PC-3 (cell line): ENCODE measurements around the gene FICD. TPM values are rescaled to one million over a fixed set of nuclear protein-coding genes. Genes with fewer than 3 reads are reported as not detected.

Experiments
- ATAC-seq: fragments of 200-7000 bp; cut with Tn5 transposase; 2 replicates; pipeline ENCODE4 v1.9.1; 2020; ENCODE audit warnings: mild to moderate bottlenecking, moderate library complexity
- BruUV-seq: library from RNA; stranded (reverse); fragments of 400-500 nt; replicated peaks from 2 replicates; lab custom pipeline; 2021; lab: Mats Ljungman, UMichigan
- CTCF ChIA-PET: fragments of 300-600 bp; sonication (Branson Sonifier 250); formaldehyde crosslinking; loops from one replicate; lab custom pipeline; 2022; ENCODE audit warnings: antibody characterized with exemption; lab: Charles Lee
- POLR2A ChIA-PET: fragments of 300-600 bp; sonication (Branson Sonifier 250); formaldehyde crosslinking; loops from one replicate; lab custom pipeline; 2022; ENCODE audit warnings: antibody characterized with exemption; ENCODE audit not compliant: unreplicated experiment; lab: Charles Lee
- DNase-seq: peaks from one replicate; pipeline ENCODE4 v3.0.0-alpha.2; 2015
- H2AFZ ChIP-seq: fragments of 300-600 bp; sonication (generic); 2 replicates; pipeline ENCODE4 v1.6.0; 2016; ENCODE audit warnings: antibody characterized with exemption, low read length
- H3F3A ChIP-seq: fragments of 300-600 bp; sonication (generic); one replicate; pipeline ENCODE4 v1.6.0; 2017; ENCODE audit warnings: antibody characterized with exemption, low read length, control low read depth, mild to moderate bottlenecking; ENCODE audit not compliant: unreplicated experiment
- H3K27ac ChIP-seq: fragments of 300-600 bp; sonication (generic); 2 replicates; pipeline ENCODE4 v1.5.1; 2016; ENCODE audit warnings: mild to moderate bottlenecking, low read length
- H3K27me3 ChIP-seq: fragments of 300-600 bp; sonication (generic); 2 replicates; pipeline ENCODE4 v1.6.1; 2016; ENCODE audit warnings: low read length, mixed read lengths
- H3K36me3 ChIP-seq: fragments of 300-600 bp; sonication (generic); 2 replicates; pipeline ENCODE4 v1.6.1; 2016; ENCODE audit warnings: low read depth, mixed run types, low read length, mixed read lengths
- H3K4me1 ChIP-seq: fragments of 300-600 bp; sonication (generic); 2 replicates; pipeline ENCODE4 v1.5.1; 2016; ENCODE audit warnings: low read length; ENCODE audit not compliant: insufficient read depth
- H3K4me2 ChIP-seq: fragments of 300-600 bp; sonication (generic); 2 replicates; pipeline ENCODE4 v1.6.0; 2016; ENCODE audit warnings: low read length
- H3K4me3 ChIP-seq: fragments of 300-600 bp; sonication (generic); 2 replicates; pipeline ENCODE4 v1.5.1; 2016; ENCODE audit warnings: mild to moderate bottlenecking, low read length, mixed read lengths
- H3K79me2 ChIP-seq: fragments of 300-600 bp; sonication (generic); 2 replicates; pipeline ENCODE4 v1.6.1; 2017; ENCODE audit warnings: low read length, mixed read lengths
- H3K9ac ChIP-seq: fragments of 300-600 bp; sonication (generic); 2 replicates; pipeline ENCODE4 v1.6.0; 2016; ENCODE audit warnings: mild to moderate bottlenecking, low read length
- H3K9me2 ChIP-seq: fragments of 300-600 bp; sonication (generic); replicated peaks from 2 replicates; pipeline ENCODE4 v1.6.1; 2016; ENCODE audit warnings: mixed run types, low read length, mixed read lengths
- H3K9me3 ChIP-seq: fragments of 300-600 bp; sonication (generic); 2 replicates; pipeline ENCODE4 v1.6.1; 2016; ENCODE audit warnings: low read length, mixed read lengths
- H4K20me1 ChIP-seq: fragments of 300-600 bp; sonication (generic); 2 replicates; pipeline ENCODE4 v1.6.1; 2016; ENCODE audit warnings: low read length, mixed read lengths
- EZH2 ChIP-seq: fragments of 300-600 bp; sonication (generic); IDR thresholded peaks from one replicate; pipeline ENCODE4 v1.6.1; 2017; ENCODE audit warnings: antibody characterized with exemption, mild to moderate bottlenecking, low read length; ENCODE audit not compliant: unreplicated experiment
- EZH2phosphoT487 ChIP-seq: fragments of 300-600 bp; sonication (generic); IDR thresholded peaks from 2 replicates; pipeline ENCODE4 v1.6.1; 2018; ENCODE audit warnings: mild to moderate bottlenecking, antibody characterized with exemption, low read length, borderline replicate concordance
- intact Hi-C: fragments of 100-400 bp; cut with micrococcal nuclease; formaldehyde crosslinking; loops from 2 replicates; pipeline ENCODE4 v1.9.0; 2023
- total RNA-seq: library from RNA; depleted of rRNA; stranded (reverse); fragments of >200 nt; gene quantifications from 2 replicates; pipeline ENCODE4 v1.2.3, GENCODE V29; 2014
- TF ChIP-seq, protein P1 (sequence below): fragments of 300-600 bp; sonication (generic); conservative IDR thresholded peaks from 2 replicates; pipeline ENCODE4 v1.5.1; 2017; ENCODE audit warnings: antibody characterized with exemption, low read depth, mild to moderate bottlenecking, low read length

FICD gene
- total RNA-seq, 1 experiment from 2014 or later, result 6.4 TPM

DNA sequence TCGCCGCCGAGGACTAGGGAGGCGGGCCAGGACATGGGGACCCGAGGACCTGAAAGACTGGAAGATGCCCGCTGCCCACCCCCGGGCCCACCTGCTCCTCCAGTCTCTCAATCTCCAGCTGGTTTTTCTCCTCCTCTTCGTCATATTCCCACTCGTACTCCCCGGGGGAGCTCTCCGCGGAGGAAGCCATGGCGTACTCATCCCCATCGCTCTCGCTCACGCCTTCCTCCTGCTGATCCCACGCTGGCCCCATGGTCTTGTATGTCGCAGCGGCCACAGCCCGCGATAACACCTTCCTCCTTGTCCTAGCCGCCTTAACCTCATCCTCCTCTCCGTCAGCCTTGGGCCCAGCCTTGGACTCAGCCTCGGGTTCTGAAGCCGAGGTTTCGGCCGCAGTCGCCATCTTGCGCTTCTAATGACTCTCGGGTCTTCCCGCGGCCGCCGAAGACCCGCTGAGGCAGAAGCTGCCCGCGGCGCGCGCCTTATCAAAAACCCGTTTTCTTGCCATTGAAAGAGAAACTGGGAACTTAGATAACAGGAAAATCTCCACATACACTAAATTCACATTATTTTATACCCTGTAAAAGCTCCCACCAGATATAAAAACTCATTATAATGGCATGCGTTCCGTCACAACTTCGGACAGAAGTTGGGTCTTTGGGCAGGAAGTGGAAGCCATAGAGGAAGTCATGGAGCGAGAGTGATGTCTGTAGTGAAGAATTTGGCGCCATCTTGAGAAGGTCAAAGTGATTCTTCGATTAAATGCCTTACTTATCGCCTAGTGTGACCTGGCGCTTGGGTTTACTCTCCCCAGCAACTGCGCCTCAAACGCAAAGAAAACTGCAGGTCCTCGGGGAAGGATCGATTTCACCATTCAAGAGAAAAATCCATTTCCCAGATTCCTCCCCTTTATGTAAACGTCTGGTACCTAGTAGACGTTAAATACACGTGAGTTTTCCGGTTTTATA is 46.0 kb downstream of the FICD start, which contains the start of gene SART3:
TSS of gene SART3 (minus strand) at position 422 of the 968 bp plus-strand sequence. CDS start at position 403, 19 bp downstream.
- intact Hi-C loops, result loop anchor here (5.0 kb wide), 3 partner anchors 71 to 296 kb away; partner anchors contain the start of genes SELPLG and SSH1
- Histone ChIP-seq H3K79me2 (peaks cover 77% of the 10 kb centered on the region), H3K27ac (peak within 1 kb of the TSS; percentile 74), H3K9me2 (no peaks in the 10 kb centered on the region), H3K27me3 (no peaks in the 10 kb centered on the region), H3K36me3 (peaks cover 32% of the 10 kb centered on the region), H3F3A (peaks cover 5% of the 10 kb centered on the region), H3K4me2 (peak within 1 kb of the TSS; percentile 92), H2AFZ (peak within 1 kb of the TSS; percentile 91), H3K4me3 (peak within 1 kb of the TSS; percentile 90), H3K9ac (peak within 1 kb of the TSS; percentile 96), H3K9me3 (no peaks in the 10 kb centered on the region), H4K20me1 (peaks cover 26% of the 10 kb centered on the region), H3K4me1 (peaks cover 33% of the 10 kb centered on the region)
- ChIA-PET CTCF (no interaction called here), POLR2A (no interaction called here)
- no TSS peak for BruUV-seq
- TF ChIP-seq EZH2, result no peak
- no peak for TF ChIP-seq EZH2phosphoT487
- TF ChIP-seq, protein P1, sequence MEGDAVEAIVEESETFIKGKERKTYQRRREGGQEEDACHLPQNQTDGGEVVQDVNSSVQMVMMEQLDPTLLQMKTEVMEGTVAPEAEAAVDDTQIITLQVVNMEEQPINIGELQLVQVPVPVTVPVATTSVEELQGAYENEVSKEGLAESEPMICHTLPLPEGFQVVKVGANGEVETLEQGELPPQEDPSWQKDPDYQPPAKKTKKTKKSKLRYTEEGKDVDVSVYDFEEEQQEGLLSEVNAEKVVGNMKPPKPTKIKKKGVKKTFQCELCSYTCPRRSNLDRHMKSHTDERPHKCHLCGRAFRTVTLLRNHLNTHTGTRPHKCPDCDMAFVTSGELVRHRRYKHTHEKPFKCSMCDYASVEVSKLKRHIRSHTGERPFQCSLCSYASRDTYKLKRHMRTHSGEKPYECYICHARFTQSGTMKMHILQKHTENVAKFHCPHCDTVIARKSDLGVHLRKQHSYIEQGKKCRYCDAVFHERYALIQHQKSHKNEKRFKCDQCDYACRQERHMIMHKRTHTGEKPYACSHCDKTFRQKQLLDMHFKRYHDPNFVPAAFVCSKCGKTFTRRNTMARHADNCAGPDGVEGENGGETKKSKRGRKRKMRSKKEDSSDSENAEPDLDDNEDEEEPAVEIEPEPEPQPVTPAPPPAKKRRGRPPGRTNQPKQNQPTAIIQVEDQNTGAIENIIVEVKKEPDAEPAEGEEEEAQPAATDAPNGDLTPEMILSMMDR, result no peak
- ATAC-seq, result peak; percentile 31
- DNase-seq, result peak; percentile 89

DNA sequence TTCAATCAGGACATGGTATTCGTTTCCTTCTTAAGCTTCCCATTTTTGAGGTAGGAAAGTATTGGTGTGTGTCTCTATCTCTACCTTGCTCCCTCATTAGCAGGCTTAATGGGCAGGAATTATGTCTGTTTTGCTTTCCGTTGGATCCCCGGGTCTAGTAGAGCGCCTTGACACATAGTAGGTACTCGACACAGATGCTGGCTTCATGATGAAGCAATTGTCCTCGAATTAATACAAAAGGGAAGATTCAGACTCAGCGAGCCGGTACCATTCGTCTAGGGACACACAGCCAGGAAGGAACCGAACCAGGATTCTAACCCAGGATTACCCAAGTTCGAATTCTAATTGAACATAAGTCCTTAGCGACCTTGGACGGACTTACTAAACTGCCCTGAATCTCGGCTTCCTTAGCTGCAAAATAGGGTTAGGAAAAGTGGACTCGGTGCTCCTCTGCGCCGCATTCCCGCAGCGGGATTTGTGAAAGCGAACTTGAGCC is 46.8 kb downstream of the FICD start:
- Histone ChIP-seq H3K79me2 (peaks cover 69% of the 10 kb centered on the region), H4K20me1 (peaks cover 17% of the 10 kb centered on the region), H3F3A (peaks cover 5% of the 10 kb centered on the region), H3K9me2 (no peaks in the 10 kb centered on the region), H3K9ac (peak overlapping the region; percentile 96), H3K27ac (peak overlapping the region; percentile 74), H3K4me2 (peak overlapping the region; percentile 92), H3K36me3 (peaks cover 31% of the 10 kb centered on the region), H3K4me3 (peak overlapping the region; percentile 90), H3K9me3 (no peaks in the 10 kb centered on the region), H3K27me3 (no peaks in the 10 kb centered on the region), H2AFZ (peak overlapping the region; percentile 91), H3K4me1 (peaks cover 38% of the 10 kb centered on the region)
- intact Hi-C loops, result loop anchor here (2.0 to 5.0 kb wide), 4 partner anchors 70 to 531 kb away; partner anchors contain the start of genes ALKBH2, SELPLG and SSH1
- DNase-seq (peak; percentile 15), ATAC-seq (peak; percentile 2)
- no TSS peak for BruUV-seq
- TF ChIP-seq EZH2phosphoT487 (no peak), EZH2 (no peak)
- TF ChIP-seq, protein P1, result no peak
- POLR2A ChIA-PET, result interaction anchor here (0.5 kb wide), 1 partner anchor 134 kb away, joined by 5 read pairs; no protein-coding TSS in a partner anchor
- CTCF ChIA-PET, result interaction anchor here (0.7 kb wide), 1 partner anchor 243 kb away, joined by 3 read pairs; no protein-coding TSS in a partner anchor
